GM21576 (cell line): ENCODE data around the gene TCF3.

Experiments used
- ATAC-seq: cut with Tn5 transposase; IDR thresholded peaks from one replicate; pipeline ENCODE4 v1.9.1; 2021; ENCODE audit warnings: mild to moderate bottlenecking, moderate library complexity; ENCODE audit not compliant: unreplicated experiment

Gene TCF3

DNA sequence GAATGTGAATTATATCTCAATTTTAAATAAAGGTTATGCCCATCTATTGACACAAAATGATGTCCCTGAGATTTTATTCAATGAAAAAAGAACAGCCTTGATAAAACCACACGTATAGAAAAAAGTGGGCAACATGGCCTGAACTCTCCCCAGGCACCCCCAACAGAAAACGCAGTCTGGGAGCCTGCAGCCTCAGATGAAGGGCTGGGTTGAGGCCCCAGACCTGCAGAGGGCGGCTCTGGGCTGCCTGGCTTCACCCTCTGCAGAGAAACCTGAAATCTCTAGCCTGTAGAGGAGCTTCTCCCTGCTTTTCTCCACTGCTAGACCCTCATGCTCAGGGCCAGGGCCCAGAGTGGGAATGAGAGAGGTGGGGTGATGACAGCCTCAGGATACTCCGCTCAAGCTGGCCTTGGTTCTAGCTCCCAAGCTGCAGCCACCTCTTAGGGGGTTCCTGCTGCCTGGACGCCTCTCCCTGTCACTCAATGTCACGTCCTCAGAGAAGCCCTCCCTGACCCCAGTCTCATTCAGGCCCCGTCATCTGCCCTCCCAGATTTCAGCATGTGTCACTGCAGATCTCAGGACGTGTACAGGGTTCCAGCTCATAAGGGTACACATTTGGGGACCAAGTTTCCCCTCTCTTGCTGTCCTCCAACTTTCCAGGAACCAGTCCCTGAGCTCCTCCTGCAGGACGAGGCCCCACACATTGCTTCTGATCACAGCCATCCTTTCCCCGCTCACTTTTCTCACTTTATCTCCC, 61.6 kb downstream of the TCF3 start:
- ATAC-seq: no peak

DNA sequence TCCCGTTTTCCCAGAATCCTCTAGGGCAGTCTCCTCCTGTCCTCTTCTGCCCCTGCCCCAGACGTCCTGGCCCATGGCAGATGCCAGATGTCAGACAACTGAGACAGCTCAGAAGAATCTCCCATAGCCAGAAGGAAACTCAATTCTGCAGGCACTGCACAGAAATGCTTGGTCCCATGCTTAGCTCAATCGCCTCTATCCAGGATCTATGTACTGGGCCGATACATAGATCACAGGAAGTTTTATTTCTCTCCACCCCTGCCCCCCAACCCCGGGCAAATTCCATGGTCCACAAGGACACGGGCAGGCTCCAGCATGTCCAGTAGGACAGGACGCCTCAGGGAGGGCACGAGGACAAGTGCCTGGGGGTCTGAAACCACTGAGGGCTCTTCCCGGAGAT, 64.5 kb downstream of the TCF3 start:
- no peak for ATAC-seq

DNA sequence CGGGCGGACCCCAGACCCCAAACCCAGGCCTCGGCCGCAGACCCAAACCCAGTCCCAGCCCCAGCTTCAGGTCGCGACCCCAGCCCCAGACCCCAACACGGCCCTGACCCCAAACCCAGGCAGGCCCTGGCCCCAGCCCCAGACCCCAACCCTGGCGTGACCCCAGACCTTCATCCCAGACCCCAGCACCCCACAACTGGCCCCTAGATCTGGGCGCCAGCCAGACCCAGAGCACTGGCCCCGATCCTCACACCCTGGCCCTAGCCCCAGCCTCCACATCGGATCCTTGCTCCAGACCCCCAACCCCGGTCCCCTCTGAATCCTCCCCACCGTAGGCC, 67.2 kb downstream of the TCF3 start:
- ATAC-seq: no peak

DNA sequence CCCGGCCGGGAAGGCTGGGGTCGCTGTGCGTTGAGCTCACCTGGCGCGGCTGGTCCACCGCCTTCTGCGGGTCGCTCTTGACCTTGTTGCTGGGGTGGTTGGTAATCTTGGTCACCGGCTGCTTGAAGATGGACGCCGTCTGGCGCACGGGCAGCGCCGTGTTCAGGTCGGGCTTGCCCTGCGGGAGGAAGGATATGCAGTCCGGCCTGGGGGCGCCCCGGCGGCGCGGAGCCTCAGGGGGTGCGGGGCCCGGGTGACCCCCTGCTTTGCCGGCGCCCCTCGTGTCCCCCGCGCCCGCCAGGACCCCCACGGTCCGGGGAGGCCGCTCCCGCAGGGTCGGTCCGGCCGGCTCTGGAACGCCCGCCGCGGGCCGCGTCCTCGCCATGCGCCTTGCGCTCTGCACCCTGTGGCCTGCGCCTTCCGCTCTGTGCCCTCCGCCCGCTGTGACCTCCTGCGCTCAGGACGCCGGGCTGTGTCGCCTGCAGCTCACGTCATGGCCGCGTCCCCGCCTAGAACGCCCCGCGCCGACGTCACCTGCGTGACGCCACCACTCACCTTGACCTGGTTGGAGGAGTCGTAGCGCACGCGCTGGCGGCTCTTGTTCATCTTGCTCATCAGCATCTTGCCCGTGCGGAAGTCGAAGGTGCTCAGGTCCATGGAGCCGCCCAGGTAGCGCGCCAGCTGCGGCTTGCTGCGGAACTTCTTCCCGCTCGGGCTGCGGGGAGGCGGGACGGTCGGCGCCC, 67.7 kb downstream of the TCF3 start:
- ATAC-seq: no peak

DNA sequence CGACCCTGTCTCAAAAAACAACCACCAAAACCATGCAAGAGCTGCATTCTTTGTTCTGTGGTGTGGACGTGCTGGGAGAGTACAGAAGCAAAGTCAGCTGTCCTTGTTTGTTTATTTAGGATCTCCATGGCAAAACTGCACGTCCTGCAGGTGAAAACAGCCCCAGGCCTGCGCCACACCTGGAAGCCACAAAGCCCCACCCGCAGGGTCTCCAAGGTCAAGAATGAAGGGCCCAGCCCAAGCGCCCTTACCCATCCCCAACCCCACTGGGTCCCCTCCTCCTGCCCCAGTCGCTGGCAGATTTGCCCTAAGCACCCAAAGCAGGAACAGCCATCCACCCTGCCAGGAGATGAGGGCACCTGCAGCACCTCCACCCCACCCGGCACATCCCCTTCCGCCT, 70.2 kb downstream of the TCF3 start:
- ATAC-seq: no peak

DNA sequence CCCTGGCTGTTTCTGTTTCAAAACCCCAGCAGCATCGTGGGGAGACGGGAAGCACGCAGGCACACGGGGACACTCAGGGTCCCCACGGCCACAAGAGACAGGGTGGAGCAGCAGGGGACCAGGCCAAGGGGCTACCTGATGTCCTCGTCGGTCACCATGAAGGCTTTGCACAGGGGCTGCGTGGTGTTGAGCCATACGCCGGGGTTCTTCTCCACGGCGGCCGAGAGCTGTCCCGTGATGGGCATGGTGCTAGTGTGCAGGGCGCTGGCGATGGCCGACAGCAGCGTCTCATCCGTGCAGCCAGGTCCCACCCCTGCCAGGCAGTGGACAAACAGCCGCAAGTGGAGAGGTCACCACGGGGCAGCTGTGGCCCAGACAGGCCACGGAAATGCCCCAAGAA, 71.5 kb downstream of the TCF3 start:
- no peak for ATAC-seq

DNA sequence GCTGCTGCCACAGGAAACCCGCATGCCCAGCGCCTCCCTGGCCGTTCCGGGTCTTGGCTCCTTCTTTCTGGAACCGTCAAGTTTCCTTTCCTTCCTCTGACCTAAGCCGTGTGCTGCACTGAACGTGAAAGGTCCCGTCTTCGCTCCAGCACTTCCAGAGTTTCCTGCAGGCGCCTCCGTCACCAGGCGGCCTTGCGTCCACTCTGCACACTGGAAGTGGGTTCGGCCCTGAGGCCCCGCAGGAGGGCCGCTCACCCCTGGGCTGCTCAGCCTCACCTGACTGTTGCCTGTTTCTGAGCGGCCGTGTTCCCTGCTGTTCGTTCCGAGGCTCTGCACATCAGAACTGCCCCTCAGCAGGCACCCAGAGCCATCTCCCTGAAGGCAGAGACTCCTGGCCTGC, 72.0 kb downstream of the TCF3 start:
- ATAC-seq: no peak

DNA sequence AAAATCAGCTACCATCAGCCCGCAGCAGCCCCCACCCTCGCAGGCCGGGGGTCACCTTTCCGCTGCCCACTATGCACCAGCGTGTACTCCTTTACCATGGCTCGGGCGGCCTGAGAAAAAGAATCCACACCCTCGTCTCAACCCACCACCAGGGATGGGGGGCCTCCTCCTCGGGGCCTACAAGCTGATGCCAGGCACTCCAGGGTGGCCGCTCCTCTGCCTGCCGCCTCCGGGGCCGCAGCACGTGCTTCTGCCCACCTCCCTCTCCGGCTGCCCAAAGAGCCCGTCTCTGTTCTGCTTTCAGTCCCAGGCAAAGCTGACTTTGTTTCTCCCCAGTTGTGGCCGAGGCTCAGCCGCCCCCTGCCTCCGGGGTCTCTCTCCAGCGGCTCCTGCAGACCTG, 73.2 kb downstream of the TCF3 start:
- ATAC-seq: no peak

DNA sequence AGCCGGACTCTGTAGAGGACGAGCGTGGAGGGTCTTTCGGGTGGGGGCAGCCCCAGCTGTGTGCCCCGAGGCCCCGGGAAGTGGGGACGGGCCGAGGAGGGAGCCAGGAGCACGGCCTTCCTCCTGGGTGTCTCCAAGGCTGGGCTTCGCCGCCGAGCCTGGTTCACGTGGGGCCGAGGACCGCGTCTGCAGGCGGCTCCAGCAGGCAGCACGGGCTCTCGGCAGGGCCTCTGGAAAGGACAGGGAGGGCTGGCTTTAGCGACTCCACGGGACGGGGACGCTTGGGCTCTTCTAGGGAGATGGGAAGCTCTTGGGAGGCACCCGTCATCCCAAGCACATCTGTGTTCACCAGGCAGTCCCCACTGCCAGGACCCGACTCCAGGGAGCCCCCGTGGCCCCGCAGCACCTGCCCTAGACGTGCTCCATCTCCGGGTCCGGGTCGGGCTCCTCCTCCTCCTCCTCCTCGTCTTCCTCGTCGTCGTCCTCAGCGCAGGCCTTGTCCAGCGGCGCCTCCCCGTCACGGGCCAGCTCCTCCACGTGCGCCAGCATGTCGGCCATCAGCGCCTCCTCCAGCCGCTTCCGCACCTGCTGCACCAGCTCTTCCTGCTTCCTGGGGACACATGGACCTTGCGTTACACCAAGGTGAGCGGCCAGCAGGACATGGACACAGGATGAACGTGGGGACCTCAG, 74.3 kb downstream of the TCF3 start:
- ATAC-seq: no peak

DNA sequence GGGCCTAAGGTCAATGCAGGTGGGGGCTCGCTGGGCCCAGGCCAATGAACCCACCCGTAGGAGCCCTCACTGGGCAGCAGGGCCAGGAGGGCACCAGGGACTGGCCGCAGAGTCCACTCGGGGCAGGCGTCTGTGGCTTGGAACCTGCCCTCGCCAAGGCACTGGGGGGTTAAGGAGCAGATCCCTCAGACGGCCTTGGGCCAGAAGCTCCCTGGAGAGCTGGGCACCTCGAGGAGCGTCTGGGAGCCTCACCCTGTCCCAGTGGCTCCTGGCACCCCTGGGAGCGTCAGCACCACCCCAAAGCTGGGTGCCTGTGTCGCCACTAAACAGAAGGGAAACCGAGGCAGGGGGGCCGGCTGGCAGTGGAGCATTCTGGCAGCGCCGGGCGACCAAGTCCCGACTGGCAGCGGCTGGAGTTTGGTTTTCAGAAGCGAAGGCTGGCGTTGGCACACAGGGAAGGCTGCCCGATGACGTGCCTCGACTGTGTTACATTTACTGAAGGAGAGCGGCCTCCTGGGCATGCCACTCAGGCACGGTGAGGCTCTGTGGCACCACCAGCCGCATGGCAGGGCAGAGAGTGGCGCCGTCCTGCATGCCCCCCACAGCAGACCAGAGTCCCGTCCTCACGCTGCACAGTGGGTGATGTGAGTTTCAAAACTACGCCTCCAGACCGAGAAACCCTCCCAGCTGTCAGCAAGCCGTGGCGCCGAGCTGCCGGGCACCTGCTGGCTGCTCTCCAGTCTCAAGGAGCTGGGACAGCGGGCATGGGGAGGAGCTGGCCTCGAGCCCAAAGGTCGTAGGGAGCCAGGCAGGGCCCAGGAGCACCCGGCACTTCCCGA, 75.1 kb downstream of the TCF3 start:
- ATAC-seq: no peak

DNA sequence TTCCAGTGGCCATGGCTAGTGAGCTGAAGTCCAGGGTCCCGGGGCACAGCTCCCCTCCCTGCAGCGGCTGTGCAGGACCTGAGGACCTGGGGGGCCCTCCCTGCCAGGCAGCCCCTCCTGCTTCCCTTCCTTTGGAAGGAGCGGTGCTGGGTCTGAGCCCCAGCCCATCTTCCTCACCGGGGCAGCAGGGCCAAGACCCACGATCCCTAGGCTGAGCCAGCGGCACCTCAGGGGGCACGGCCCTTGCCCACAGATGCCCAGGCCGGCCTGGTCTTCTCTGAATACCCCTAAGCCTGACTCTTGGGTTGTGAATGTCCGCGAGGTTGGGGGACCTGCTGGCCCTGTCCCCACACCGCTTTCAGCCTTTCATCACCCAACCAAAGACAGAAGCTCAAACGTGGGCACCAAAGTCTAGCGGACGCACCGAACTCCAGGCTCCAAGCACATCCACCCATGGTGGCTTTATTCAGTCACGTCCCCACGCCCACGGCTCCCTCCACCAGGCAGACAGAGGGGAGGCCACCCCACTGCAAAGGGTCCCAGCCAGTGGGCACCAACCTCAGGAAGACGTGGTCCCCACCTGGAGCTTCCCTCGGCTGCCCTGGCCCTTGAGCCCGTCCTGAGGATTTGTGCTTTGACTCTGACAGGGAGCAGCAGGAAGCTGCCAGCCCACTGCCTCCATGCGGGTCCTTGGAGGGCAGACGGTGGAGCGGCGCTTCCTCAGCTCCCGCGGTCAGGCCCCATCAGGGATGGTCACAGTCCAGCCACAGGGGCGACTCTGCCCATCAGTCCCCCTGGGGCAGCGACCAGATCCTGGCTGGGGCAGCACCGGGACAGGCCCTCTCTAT, 75.9 kb downstream of the TCF3 start:
- ATAC-seq: no peak

DNA sequence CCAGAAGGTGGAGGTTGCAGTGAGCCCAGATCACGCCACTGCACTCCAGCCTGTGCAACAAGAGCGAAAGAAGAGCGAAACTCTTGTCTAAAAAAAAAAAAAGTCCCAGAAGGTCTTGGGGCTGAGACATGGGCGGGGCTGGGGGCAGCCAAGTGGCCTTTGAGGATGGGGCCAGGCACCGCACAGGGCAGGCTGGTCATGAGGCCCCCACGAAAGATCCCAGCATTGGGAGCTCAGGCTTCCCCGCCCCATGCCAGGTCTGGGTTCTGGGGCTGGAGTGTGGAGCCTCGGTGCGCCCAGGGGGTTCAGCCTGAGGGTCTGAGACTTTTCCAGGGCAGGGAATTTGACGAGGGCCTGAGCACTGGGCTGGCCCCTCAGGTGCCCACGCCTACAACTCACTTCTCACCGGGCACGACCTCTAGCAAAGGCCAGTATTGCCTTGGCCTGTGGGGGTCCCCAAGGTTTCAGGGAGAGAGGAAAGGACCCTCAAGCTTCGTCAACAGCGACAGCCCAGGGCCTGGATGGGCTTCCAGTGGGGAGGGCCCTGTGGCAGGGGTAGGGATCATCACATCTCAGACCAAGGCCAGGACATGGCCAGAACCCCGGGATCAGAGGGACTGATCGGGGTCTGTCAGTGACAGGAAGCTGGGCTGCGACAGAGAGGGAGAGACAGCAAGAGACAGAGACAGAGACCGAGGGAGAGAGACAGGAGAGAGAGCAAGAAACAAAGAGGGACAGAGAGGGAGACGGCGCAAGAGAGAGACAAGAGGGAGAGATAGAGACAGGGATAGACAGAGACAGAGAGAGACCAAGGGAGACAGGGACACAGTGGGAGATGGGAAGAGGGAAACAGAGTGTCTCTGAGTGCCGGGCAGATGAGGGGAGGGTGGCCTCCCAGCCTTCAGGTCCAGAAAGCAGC, 76.8 kb downstream of the TCF3 start:
- no peak for ATAC-seq

DNA sequence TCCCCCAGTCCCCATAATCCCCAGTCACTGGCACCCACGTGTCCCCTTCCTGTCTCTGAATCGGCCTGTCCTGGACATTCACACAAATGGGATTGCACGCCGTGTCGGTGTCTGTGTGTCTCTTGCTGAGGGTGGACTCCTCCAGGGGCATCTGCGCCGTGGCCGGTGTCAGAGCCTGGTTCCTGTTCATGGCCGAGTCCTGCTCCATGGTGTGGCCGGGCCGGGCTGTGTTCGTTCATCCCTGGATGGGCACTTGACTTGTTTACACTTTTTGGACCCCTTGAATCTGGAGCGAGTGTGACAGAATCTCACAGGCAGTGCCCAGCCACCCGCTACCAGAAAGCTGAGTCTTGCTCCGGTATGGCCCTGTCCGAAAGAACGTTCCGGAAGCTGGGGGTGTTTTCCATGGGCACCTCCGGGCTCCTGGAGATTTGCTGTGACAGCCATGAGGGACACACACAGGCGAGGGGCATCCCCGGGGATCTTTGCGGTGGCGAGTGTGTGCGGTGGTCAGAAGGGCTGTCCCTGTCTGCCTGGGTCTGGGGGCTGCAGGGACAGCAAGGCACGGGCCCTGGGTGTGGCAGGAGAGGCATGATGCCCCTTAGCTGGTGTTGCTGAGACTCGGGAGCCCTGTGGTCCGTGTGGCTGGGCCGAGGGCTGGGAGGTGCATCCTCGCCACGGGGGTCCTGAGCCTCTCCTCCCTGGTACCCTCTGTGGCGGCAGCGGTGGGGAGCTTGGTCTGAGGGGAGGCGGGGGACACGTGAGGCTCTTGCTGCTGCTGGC, 77.9 kb downstream of the TCF3 start:
- no peak for ATAC-seq

DNA sequence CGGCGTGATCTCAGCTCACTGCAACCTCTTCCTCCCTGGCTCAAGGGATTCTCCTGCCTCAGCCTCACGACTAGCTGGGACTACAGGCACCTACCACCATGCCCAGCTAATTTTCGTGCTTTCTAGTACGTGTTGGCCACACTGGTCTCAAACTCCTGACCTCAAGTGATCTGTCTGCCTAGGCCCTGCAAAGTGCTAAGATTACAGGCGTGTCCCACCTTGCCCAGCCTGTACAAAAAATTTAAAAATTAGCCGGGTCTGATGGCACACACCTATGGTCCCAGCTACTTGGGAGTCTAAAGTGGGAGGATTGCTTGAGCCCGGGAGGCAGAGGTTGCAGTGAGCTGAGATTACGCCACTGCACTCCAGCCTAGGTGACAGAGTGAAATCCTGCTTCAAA, 79.6 kb downstream of the TCF3 start:
- ATAC-seq: no peak

DNA sequence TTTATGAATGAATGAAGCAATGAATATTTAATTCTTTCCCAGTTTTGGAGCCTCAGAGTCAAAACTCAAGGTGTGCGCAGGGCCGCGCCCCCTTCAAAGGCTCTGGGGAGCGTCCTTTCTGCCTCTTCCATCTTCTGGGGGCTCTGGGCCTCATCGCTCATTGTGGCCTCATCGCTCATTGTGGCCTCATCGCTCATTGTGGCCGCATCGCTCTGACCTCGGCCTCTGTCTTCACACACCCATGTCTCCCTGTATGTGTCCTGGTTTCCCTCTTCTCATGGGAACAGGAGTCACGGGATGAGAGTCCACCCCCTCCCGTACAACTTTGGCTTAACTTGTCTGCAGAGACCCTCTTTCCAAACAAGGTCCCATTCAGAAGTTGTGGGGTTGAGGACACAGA, 81.1 kb downstream of the TCF3 start:
- no peak for ATAC-seq

DNA sequence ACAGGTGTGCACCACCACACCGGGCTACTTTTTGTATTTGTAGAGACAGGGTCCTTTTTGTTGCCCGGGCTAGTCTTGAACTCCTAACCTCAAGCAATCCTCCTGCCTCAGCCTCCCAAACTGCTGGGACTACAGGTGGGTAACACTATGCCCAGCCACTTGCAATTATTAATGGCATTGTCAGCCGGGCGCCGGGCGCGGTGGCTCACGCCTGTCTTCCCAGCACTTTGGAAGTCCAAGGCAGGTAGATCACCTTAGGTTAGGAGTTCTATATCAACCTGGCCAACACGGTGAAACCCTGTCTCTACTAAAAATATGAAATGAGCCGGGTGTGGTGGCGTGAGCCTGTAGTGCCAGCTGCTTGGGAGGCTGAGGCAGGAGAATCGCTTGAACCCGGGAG, 81.6 kb downstream of the TCF3 start:
- ATAC-seq: no peak

DNA sequence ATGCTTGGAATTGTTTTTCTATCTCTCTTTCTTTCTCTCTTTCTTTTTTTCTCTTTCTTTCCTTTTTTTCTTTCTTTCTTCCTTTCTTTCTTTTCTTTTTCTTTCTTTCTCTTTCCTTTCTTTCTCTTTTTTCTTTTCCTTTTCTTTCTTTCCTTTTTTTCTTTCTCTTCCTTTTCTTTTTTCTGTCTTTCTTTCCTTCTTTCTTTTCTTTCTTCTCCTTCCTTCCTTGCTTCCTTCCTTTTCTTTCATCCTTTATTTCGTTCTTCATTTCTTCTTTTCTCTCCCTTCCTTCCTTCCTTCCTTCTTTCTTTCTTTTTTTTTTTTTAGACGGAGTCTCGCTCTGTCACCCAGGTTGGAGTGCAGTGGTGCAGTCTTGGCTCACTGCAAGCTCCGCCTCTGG, 82.4 kb downstream of the TCF3 start:
- ATAC-seq: no peak

DNA sequence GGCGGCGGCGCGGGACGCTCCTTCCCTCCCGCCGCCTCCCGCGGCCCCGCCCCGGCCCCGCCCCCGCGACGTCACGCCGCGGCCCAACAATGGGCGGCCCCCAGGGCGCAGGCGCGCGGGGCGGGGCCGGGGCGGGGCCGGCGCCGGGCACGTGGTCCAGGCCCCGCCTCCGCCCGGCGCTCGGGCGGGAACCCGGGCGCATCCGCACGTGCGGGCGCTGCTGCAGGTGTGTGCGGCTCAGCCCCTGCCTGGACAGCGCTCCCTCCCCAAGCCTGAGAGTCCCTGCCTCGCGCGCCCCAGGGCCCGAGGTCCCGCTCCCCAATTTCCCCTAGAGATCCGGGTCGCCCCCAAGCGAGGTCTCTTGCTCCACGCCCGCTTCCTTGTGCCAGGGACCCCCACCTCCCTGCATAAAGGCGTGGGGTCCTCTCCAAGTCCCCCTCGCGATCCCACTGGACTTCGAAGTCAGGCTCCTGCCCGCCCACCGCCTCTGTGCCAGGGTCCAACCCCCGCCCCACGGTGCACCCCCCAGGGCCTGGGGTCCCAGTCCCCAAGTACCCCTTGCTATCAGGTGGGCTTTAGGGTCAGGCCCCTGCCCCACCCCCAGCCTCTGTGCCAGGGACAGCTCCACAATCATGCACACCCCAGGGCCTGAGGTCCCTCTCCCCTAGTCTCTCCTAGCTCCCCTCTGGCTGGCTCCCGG, 83.9 kb downstream of the TCF3 start, which contains the start of gene MEX3D:
Gene MEX3D (minus strand): TSS at position 6 of the 700 bp plus-strand sequence. CDS start 267 bp downstream, outside the sequence.
- no peak for ATAC-seq
